Fibroblast of lung (primary cell): Measurements from ENCODE around the gene BCAS1. TPM values are rescaled to one million over a fixed set of nuclear protein-coding genes. Genes with fewer than 3 reads are reported as not detected.

Source experiments
- DNase-seq, 2 donors: peaks; one replicate each; pipeline versions ENCODE4 v3.0.0 to v3.0.0-alpha.2; 2010; ENCODE audit warnings: low read depth in 2 of 2
- H2AFZ ChIP-seq: 2 replicates; pipeline ENCODE4 v1.5.1; 2012; ENCODE audit warnings: low read length, control low read depth, inconsistent platforms
- H3K27ac ChIP-seq: 2 replicates; pipeline ENCODE4 v1.5.1; 2011; ENCODE audit warnings: low read length, control low read depth; ENCODE audit not compliant: insufficient read depth
- H3K27me3 ChIP-seq: 2 replicates; pipeline ENCODE4 v1.5.1; 2011; ENCODE audit warnings: mild to moderate bottlenecking, low read length; ENCODE audit not compliant: control insufficient read depth, insufficient read depth
- H3K36me3 ChIP-seq: 2 replicates; pipeline ENCODE4 v1.5.1; 2011; ENCODE audit warnings: low read length; ENCODE audit not compliant: control insufficient read depth, insufficient read depth
- H3K4me1 ChIP-seq: 2 replicates; pipeline ENCODE4 v1.5.1; 2011; ENCODE audit warnings: low read length; ENCODE audit not compliant: control insufficient read depth, insufficient read depth; ENCODE audit errors: extremely low read depth
- H3K4me2 ChIP-seq: 2 replicates; pipeline ENCODE4 v1.5.1; 2011; ENCODE audit warnings: low read length, control low read depth; ENCODE audit not compliant: insufficient read depth; ENCODE audit errors: extremely low read depth
- H3K4me3 ChIP-seq, 4 experiments: fragments of 200-600 bp in 1 of 4; sonication (generic) in 1 of 4; replicated peaks in 1 of 4; 2 replicates each; pipeline ENCODE4 v1.5.1; 2011 to 2016; ENCODE audit warnings: low read length in 4 of 4, low read depth in 3 of 4, mild to moderate bottlenecking in 3 of 4, control low read depth in 2 of 4, inconsistent platforms in 1 of 4, mixed read lengths in 1 of 4; ENCODE audit not compliant: insufficient read depth in 1 of 4; ENCODE audit errors: control extremely low read depth in 1 of 4
- H3K79me2 ChIP-seq: 2 replicates; pipeline ENCODE4 v1.5.1; 2012; ENCODE audit warnings: mild to moderate bottlenecking, low read length, inconsistent platforms; ENCODE audit not compliant: control insufficient read depth, insufficient read depth
- H3K9ac ChIP-seq: 2 replicates; pipeline ENCODE4 v1.5.1; 2011; ENCODE audit warnings: mild to moderate bottlenecking, low read length, control low read depth; ENCODE audit not compliant: insufficient read depth
- H3K9me3 ChIP-seq: 2 replicates; pipeline ENCODE4 v1.5.1; 2012; ENCODE audit warnings: low read depth, low read length; ENCODE audit not compliant: control insufficient read depth, insufficient read depth
- H4K20me1 ChIP-seq: 2 replicates; pipeline ENCODE4 v1.5.1; 2011; ENCODE audit warnings: low read length; ENCODE audit not compliant: control insufficient read depth, insufficient read depth; ENCODE audit errors: extremely low read depth
- EZH2 ChIP-seq: IDR thresholded peaks from 2 replicates; pipeline ENCODE4 v1.5.1; 2012; ENCODE audit warnings: low read length, control low read depth, mild to moderate bottlenecking; ENCODE audit errors: missing control alignments
- polyA plus RNA-seq, 2 donors: library from polyadenylated mRNA; depleted of rRNA in 1 of 2; stranded (reverse) in 1 of 2; unstranded in 1 of 2; fragments of >200 nt; gene quantifications; 2 replicates each; pipeline ENCODE4 v1.2.1, GENCODE V29; 2011 to 2012; ENCODE audit warnings: missing spikeins in 1 of 2
- total RNA-seq: library from RNA; depleted of rRNA; stranded (reverse); fragments of >200 nt; gene quantifications from 2 replicates; pipeline ENCODE4 v1.2.1, GENCODE V29; 2014
- TF ChIP-seq, protein P1 (sequence below), 2 donors: IDR thresholded peaks in 1 of 2; conservative IDR thresholded peaks in 1 of 2; 1 replicate in 1 of 2; 2 replicates in 1 of 2; pipeline ENCODE4 v1.5.1; 2011 to 2012; ENCODE audit warnings: low read length in 2 of 2, control low read depth in 1 of 2, inconsistent platforms in 1 of 2, low read depth in 1 of 2, mild to moderate bottlenecking in 1 of 2

The BCAS1 gene
- total and polyA plus RNA-seq, 2 donors (not counting 1 experiment from before 2014, with no cell fraction given): 0.17 TPM; not detected in 1

GRCh38 chr20:54093423-54094267, 23.3 kb upstream of the BCAS1 start:
- Histone ChIP-seq H2AFZ (no peak overlapping the region), H3K36me3 (no peaks in the 10 kb centered on the region), H3K27me3 (peaks cover 8% of the 10 kb centered on the region), H3K4me1 (no peaks in the 10 kb centered on the region), H3K9me3 (no peaks in the 10 kb centered on the region), H3K4me3 (no peak overlapping the region), H3K79me2 (no peaks in the 10 kb centered on the region), H3K4me2 (no peak overlapping the region), H3K27ac (no peak overlapping the region), H4K20me1 (peaks cover 2% of the 10 kb centered on the region), H3K9ac (no peak overlapping the region)
- no peak for DNase-seq
- TF ChIP-seq, protein P1, sequence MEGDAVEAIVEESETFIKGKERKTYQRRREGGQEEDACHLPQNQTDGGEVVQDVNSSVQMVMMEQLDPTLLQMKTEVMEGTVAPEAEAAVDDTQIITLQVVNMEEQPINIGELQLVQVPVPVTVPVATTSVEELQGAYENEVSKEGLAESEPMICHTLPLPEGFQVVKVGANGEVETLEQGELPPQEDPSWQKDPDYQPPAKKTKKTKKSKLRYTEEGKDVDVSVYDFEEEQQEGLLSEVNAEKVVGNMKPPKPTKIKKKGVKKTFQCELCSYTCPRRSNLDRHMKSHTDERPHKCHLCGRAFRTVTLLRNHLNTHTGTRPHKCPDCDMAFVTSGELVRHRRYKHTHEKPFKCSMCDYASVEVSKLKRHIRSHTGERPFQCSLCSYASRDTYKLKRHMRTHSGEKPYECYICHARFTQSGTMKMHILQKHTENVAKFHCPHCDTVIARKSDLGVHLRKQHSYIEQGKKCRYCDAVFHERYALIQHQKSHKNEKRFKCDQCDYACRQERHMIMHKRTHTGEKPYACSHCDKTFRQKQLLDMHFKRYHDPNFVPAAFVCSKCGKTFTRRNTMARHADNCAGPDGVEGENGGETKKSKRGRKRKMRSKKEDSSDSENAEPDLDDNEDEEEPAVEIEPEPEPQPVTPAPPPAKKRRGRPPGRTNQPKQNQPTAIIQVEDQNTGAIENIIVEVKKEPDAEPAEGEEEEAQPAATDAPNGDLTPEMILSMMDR (conservative IDR thresholded peaks at IDR 0.05 in 1 of 2, IDR thresholded peaks at IDR 0.05 in 1 of 2; ENCODE audit: low read depth in 1 of 2, low read length in 2 of 2): no peak
- TF ChIP-seq EZH2: no peak

DNA sequence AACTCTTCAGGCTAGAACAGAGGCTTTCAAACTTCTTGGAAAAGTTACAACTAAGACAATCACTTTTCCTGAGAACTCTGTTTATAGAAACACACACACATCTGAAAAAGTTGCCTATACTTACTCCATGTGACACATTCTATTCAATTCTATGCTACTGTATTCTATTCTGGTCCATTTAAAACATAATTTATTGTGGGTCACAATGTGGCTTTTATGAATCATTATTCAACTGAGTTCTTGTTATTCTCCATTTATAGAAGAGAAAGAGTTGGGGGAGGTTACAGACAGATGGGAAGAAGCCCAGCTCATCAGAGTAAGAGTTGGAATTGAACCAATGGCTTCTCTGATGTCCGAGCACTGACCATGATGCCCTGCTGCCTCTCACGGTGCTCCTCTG, 21.6 kb upstream of the BCAS1 start:
- Histone ChIP-seq H3K9ac (no peak overlapping the region), H3K27me3 (peaks cover 3% of the 10 kb centered on the region), H2AFZ (no peak overlapping the region), H3K4me2 (no peak overlapping the region), H3K36me3 (no peaks in the 10 kb centered on the region), H3K79me2 (no peaks in the 10 kb centered on the region), H3K4me1 (no peaks in the 10 kb centered on the region), H3K4me3 (no peak overlapping the region), H3K9me3 (no peaks in the 10 kb centered on the region), H4K20me1 (peaks cover 2% of the 10 kb centered on the region), H3K27ac (no peak overlapping the region)
- no peak for DNase-seq
- no peak for TF ChIP-seq EZH2
- TF ChIP-seq, protein P1 (conservative IDR thresholded peaks at IDR 0.05 in 1 of 2, IDR thresholded peaks at IDR 0.05 in 1 of 2; ENCODE audit: low read depth in 1 of 2, low read length in 2 of 2): no peak

- TF ChIP-seq EZH2: no peak
- TF ChIP-seq, protein P1 (conservative IDR thresholded peaks at IDR 0.05 in 1 of 2, IDR thresholded peaks at IDR 0.05 in 1 of 2; ENCODE audit: low read depth in 1 of 2, low read length in 2 of 2): no peak
- Histone ChIP-seq H2AFZ (no peak overlapping the region), H3K4me3 (no peak overlapping the region)
Observed at GRCh38 chr20:54091120-54091480, 20.7 kb upstream of the BCAS1 start.

More at GRCh38 chr20:54091120-54091480, 20.7 kb upstream of the BCAS1 start:
- Histone ChIP-seq H3K36me3 (no peaks in the 10 kb centered on the region), H3K27ac (no peak overlapping the region), H3K4me2 (no peak overlapping the region), H4K20me1 (peaks cover 2% of the 10 kb centered on the region), H3K4me1 (no peaks in the 10 kb centered on the region), H3K9ac (no peak overlapping the region), H3K27me3 (peaks cover 3% of the 10 kb centered on the region), H3K9me3 (no peaks in the 10 kb centered on the region), H3K79me2 (no peaks in the 10 kb centered on the region)
- DNase-seq: no peak
